ENCODE measurements around the gene RALGPS1.
A peak's percentile ranks its signal among the peaks of the same experiment; 100 is the strongest.
"Not testable (repeated sequence)": the region's sequence is repeated elsewhere in the genome, so short reads cannot be mapped to it uniquely, and the experiment has no call there.

The RALGPS1 gene

GRCh38 chr9:127142931-127143464 lies 228.4 kb downstream of the RALGPS1 start:
- peaks cover 0 to 1% of the 10 kb centered on the region in 2 donors for H3K9me3 Mint-ChIP-seq
- ATAC-seq (replicated peaks): no peak
- no peak for DNase-seq
- H3K4me1 Mint-ChIP-seq (ENCODE audit: low read depth in 2 of 2): peaks cover 0 to under 1% of the 10 kb centered on the region in 2 donors
- H3K36me3 Mint-ChIP-seq (ENCODE audit: insufficient read depth): no peaks in the 10 kb centered on the region
- no peak overlapping the region for H3K4me3 Mint-ChIP-seq
- H3K27ac Mint-ChIP-seq: no peak overlapping the region
- no peaks in the 10 kb centered on the region for H3K27me3 Mint-ChIP-seq

GRCh38 chr9:127143920-127144465 lies 229.4 kb downstream of the RALGPS1 start:
- Mint-ChIP-seq H3K27ac (no peak overlapping the region), H3K27me3 (no peaks in the 10 kb centered on the region), H3K9me3 (peaks cover 0 to 1% of the 10 kb centered on the region in 2 donors), H3K36me3 (ENCODE audit: insufficient read depth) (no peaks in the 10 kb centered on the region), H3K4me1 (ENCODE audit: low read depth in 2 of 2) (peaks cover 0 to 3% of the 10 kb centered on the region in 2 donors), H3K4me3 (no peak overlapping the region)
- ATAC-seq (replicated peaks): no peak
- no peak for DNase-seq

- H3K9me3 Mint-ChIP-seq: peaks cover 0 to 1% of the 10 kb centered on the region in 2 donors
- H3K4me3 Mint-ChIP-seq: no peak overlapping the region
- DNase-seq: no peak
Observed at GRCh38 chr9:127144670-127145445, 230.3 kb downstream of the RALGPS1 start.

GRCh38 chr9:127146841-127147240 lies 232.3 kb downstream of the RALGPS1 start:
- not testable (repeated sequence) for H3K4me1 Mint-ChIP-seq (ENCODE audit: low read depth in 2 of 2); ATAC-seq (replicated peaks); H3K9me3 Mint-ChIP-seq; DNase-seq; H3K36me3 Mint-ChIP-seq (ENCODE audit: insufficient read depth); H3K27me3 Mint-ChIP-seq; H3K4me3 Mint-ChIP-seq
- peak overlapping the region in 1 of 2 donors; percentile 26 for H3K27ac Mint-ChIP-seq

More at GRCh38 chr9:127144670-127145445, 230.3 kb downstream of the RALGPS1 start:
- no peaks in the 10 kb centered on the region for H3K27me3 Mint-ChIP-seq
- H3K4me1 Mint-ChIP-seq (ENCODE audit: low read depth in 2 of 2): peaks cover 0 to 3% of the 10 kb centered on the region in 2 donors
- no peaks in the 10 kb centered on the region for H3K36me3 Mint-ChIP-seq (ENCODE audit: insufficient read depth)
- H3K27ac Mint-ChIP-seq: no peak overlapping the region
- no peak for ATAC-seq (replicated peaks)

GRCh38 chr9:127147251-127147650 lies 232.7 kb downstream of the RALGPS1 start:
- DNase-seq (no peak), ATAC-seq (replicated peaks) (no peak)
- Mint-ChIP-seq H3K9me3 (peaks cover 0 to 1% of the 10 kb centered on the region in 2 donors), H3K4me3 (no peak overlapping the region), H3K36me3 (ENCODE audit: insufficient read depth) (no peaks in the 10 kb centered on the region), H3K27ac (peak overlapping the region in 1 of 2 donors; percentile 26), H3K27me3 (no peaks in the 10 kb centered on the region), H3K4me1 (ENCODE audit: low read depth in 2 of 2) (peaks cover 0 to 3% of the 10 kb centered on the region in 2 donors)

- no peaks in the 10 kb centered on the region for H3K27me3 Mint-ChIP-seq
- peaks cover 0 to 1% of the 10 kb centered on the region in 2 donors for H3K9me3 Mint-ChIP-seq
- ATAC-seq (replicated peaks) (no peak), DNase-seq (no peak)
- no peak overlapping the region for H3K27ac Mint-ChIP-seq
- no peaks in the 10 kb centered on the region for H3K36me3 Mint-ChIP-seq (ENCODE audit: insufficient read depth)
- H3K4me3 Mint-ChIP-seq: no peak overlapping the region
- H3K4me1 Mint-ChIP-seq (ENCODE audit: low read depth in 2 of 2): peaks cover 0 to 3% of the 10 kb centered on the region in 2 donors
Observed at GRCh38 chr9:127148014-127148413, 233.4 kb downstream of the RALGPS1 start.

- Mint-ChIP-seq H3K9me3 (peaks cover 0 to 1% of the 10 kb centered on the region in 2 donors), H3K36me3 (ENCODE audit: insufficient read depth) (no peaks in the 10 kb centered on the region), H3K27me3 (no peaks in the 10 kb centered on the region), H3K27ac (no peak overlapping the region), H3K4me1 (ENCODE audit: low read depth in 2 of 2) (peaks cover 0 to 3% of the 10 kb centered on the region in 2 donors), H3K4me3 (no peak overlapping the region)
- DNase-seq: no peak
- ATAC-seq (replicated peaks): no peak
Observed at GRCh38 chr9:127149010-127149409, 234.4 kb downstream of the RALGPS1 start.

GRCh38 chr9:127149463-127150390 lies 235.1 kb downstream of the RALGPS1 start:
- Mint-ChIP-seq H3K36me3 (ENCODE audit: insufficient read depth) (no peaks in the 10 kb centered on the region), H3K4me1 (ENCODE audit: low read depth in 2 of 2) (peaks cover 0 to 3% of the 10 kb centered on the region in 2 donors), H3K27me3 (no peaks in the 10 kb centered on the region), H3K4me3 (no peak overlapping the region), H3K27ac (no peak overlapping the region), H3K9me3 (peaks cover 0 to 1% of the 10 kb centered on the region in 2 donors)
- DNase-seq: no peak
- no peak for ATAC-seq (replicated peaks)

GRCh38 chr9:127153501-127153900 lies 238.9 kb downstream of the RALGPS1 start:
- no peak overlapping the region for H3K27ac Mint-ChIP-seq

GRCh38 chr9:127154003-127154389 lies 239.4 kb downstream of the RALGPS1 start:
- ATAC-seq (replicated peaks) (no peak), DNase-seq (no peak)
- Mint-ChIP-seq H3K27me3 (no peaks in the 10 kb centered on the region), H3K4me3 (no peak overlapping the region), H3K4me1 (ENCODE audit: low read depth in 2 of 2) (no peaks in the 10 kb centered on the region), H3K36me3 (ENCODE audit: insufficient read depth) (no peaks in the 10 kb centered on the region), H3K27ac (no peak overlapping the region), H3K9me3 (no peaks in the 10 kb centered on the region)

More at GRCh38 chr9:127153501-127153900, 238.9 kb downstream of the RALGPS1 start:
- DNase-seq (no peak), ATAC-seq (replicated peaks) (no peak)
- Mint-ChIP-seq H3K4me1 (ENCODE audit: low read depth in 2 of 2) (no peaks in the 10 kb centered on the region), H3K36me3 (ENCODE audit: insufficient read depth) (no peaks in the 10 kb centered on the region), H3K9me3 (no peaks in the 10 kb centered on the region), H3K4me3 (no peak overlapping the region), H3K27me3 (no peaks in the 10 kb centered on the region)

- peak overlapping the region in 1 of 2 donors; percentile 39 for H3K27ac Mint-ChIP-seq
- no peaks in the 10 kb centered on the region for H3K27me3 Mint-ChIP-seq
Observed at GRCh38 chr9:127154390-127155191, 240.0 kb downstream of the RALGPS1 start.

GRCh38 chr9:127155314-127155960 lies 240.9 kb downstream of the RALGPS1 start:
- Mint-ChIP-seq H3K27me3 (no peaks in the 10 kb centered on the region), H3K36me3 (ENCODE audit: insufficient read depth) (peaks cover 2% of the 10 kb centered on the region), H3K9me3 (no peaks in the 10 kb centered on the region), H3K27ac (no peak overlapping the region), H3K4me1 (ENCODE audit: low read depth in 2 of 2) (no peaks in the 10 kb centered on the region), H3K4me3 (no peak overlapping the region)
- DNase-seq (no peak), ATAC-seq (replicated peaks) (no peak)

More at GRCh38 chr9:127154390-127155191, 240.0 kb downstream of the RALGPS1 start:
- ATAC-seq (replicated peaks) (no peak), DNase-seq (no peak)
- Mint-ChIP-seq H3K9me3 (no peaks in the 10 kb centered on the region), H3K4me3 (no peak overlapping the region), H3K36me3 (ENCODE audit: insufficient read depth) (no peaks in the 10 kb centered on the region), H3K4me1 (ENCODE audit: low read depth in 2 of 2) (no peaks in the 10 kb centered on the region)

Measured in effector memory CD8-positive, alpha-beta T cell (primary cell).